Brain microvascular endothelial cell (primary cell): ENCODE data around the gene NENF.

ENCODE experiments used
- DNase-seq: peaks from one replicate; pipeline ENCODE4 v3.0.0-alpha.2; 2020
- H3K27ac ChIP-seq: fragments of 250-450 bp; sonication (Bioruptor Pico); 2 replicates; pipeline ENCODE4 v1.5.1; 2020; ENCODE audit warnings: mild to moderate bottlenecking, moderate library complexity
- H3K27me3 ChIP-seq: fragments of 250-450 bp; sonication (Bioruptor Pico); replicated peaks from 2 replicates; pipeline ENCODE4 v1.5.1; 2020; ENCODE audit warnings: mild to moderate bottlenecking
- H3K36me3 ChIP-seq: fragments of 250-450 bp; sonication (Bioruptor Pico); replicated peaks from 2 replicates; pipeline ENCODE4 v1.5.1; 2020; ENCODE audit warnings: mild to moderate bottlenecking
- H3K4me3 ChIP-seq: 2 replicates; pipeline ENCODE4 v1.5.1; 2011; ENCODE audit warnings: low read depth, mild to moderate bottlenecking, control low read depth, low read length, moderate library complexity
- CTCF ChIP-seq: IDR thresholded peaks from 2 replicates; pipeline ENCODE4 v1.5.1; 2011; ENCODE audit warnings: low read depth, mild to moderate bottlenecking, moderate library complexity, low read length, control low read depth, inconsistent platforms; ENCODE audit errors: missing control alignments
- in situ Hi-C: cut with HindIII; loops from 2 replicates; pipeline ENCODE4 v1.10.0; 2017; ENCODE audit warnings: low sequenced_read_pairs, low pct_ligation_motif_present

The NENF gene

GRCh38 chr1:212490276-212490675 lies 57.6 kb downstream of the NENF start:
- H3K27me3 ChIP-seq, result no peaks in the 10 kb centered on the region
- H3K36me3 ChIP-seq, result no peaks in the 10 kb centered on the region
- DNase-seq, result no peak
- no peak overlapping the region for H3K4me3 ChIP-seq
- in situ Hi-C loops, result no loop called here
- H3K27ac ChIP-seq, result no peak overlapping the region
- TF ChIP-seq CTCF, result no peak

DNA sequence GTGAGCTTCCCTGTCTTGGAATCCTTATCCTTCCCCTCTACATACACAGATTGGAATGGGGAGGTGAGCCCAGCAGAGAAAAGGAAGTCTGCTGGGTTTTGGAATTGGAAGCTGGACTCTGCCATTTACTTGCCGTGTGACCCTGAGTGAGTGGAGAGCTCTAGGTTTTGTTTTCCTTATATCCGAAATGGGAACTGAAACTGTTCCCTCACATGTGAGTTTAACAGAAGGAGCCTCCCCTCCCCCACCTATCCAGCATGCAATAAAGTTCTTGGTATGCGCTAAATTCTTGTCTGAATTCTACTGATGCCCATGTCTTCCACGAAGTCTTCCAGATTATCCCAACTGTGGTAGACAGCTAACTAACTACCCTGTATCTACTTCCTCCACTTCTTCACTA lies 58.7 kb downstream of the NENF start:
- in situ Hi-C loops, result no loop called here
- no peak for TF ChIP-seq CTCF

More for the DNA sequence above, 58.7 kb downstream of the NENF start:
- Histone ChIP-seq H3K27me3 (no peaks in the 10 kb centered on the region), H3K4me3 (no peak overlapping the region), H3K36me3 (no peaks in the 10 kb centered on the region), H3K27ac (no peak overlapping the region)
- DNase-seq, result no peak
